Smooth muscle cell (in vitro differentiated cells): ENCODE results near the gene LY6G6F. TPM values are rescaled to one million over a fixed set of nuclear protein-coding genes. Genes with fewer than 3 reads are reported as not detected.
A peak's percentile ranks its signal among the peaks of the same experiment; 100 is the strongest.

ENCODE experiments used
- DNase-seq: peaks from one replicate; lab custom pipeline; 2025; ENCODE audit not compliant: unreplicated experiment; lab: John Stamatoyannopoulos, UW
- H2AFZ ChIP-seq: fragments of 200-600 bp; sonication (generic); 2 replicates; pipeline ENCODE4 v1.6.0; 2016; ENCODE audit warnings: antibody characterized with exemption, low read depth, mild to moderate bottlenecking
- H3F3A ChIP-seq: fragments of 200-600 bp; sonication (generic); 2 replicates; pipeline ENCODE4 v1.6.0; 2017; ENCODE audit warnings: antibody characterized with exemption, low read depth
- H3K27ac ChIP-seq: fragments of 200-600 bp; sonication (generic); 2 replicates; pipeline ENCODE4 v1.5.1; 2016; ENCODE audit warnings: low read depth, mild to moderate bottlenecking
- H3K27me3 ChIP-seq: fragments of 200-600 bp; sonication (generic); 2 replicates; pipeline ENCODE4 v1.6.1; 2016; ENCODE audit warnings: low read depth, mild to moderate bottlenecking
- H3K36me3 ChIP-seq: fragments of 200-600 bp; sonication (generic); 2 replicates; pipeline ENCODE4 v1.5.1; 2016; ENCODE audit warnings: low read depth
- H3K4me1 ChIP-seq: fragments of 200-600 bp; sonication (generic); 2 replicates; pipeline ENCODE4 v1.5.1; 2016; ENCODE audit warnings: low read depth
- H3K4me2 ChIP-seq: fragments of 200-600 bp; sonication (generic); 2 replicates; pipeline ENCODE4 v1.6.0; 2016; ENCODE audit warnings: mild to moderate bottlenecking
- H3K4me3 ChIP-seq: fragments of 200-600 bp; sonication (generic); 2 replicates; pipeline ENCODE4 v1.5.1; 2016; ENCODE audit warnings: mild to moderate bottlenecking
- H3K79me2 ChIP-seq: fragments of 200-600 bp; sonication (generic); 2 replicates; pipeline ENCODE4 v1.6.0; 2016; ENCODE audit warnings: low read depth, mild to moderate bottlenecking
- H3K9ac ChIP-seq: fragments of 200-600 bp; sonication (generic); 2 replicates; pipeline ENCODE4 v1.6.0; 2016; ENCODE audit warnings: low read depth
- H3K9me3 ChIP-seq: fragments of 200-600 bp; sonication (generic); replicated peaks from 2 replicates; pipeline ENCODE4 v1.5.1; 2016; ENCODE audit warnings: low read depth
- H4K20me1 ChIP-seq: fragments of 200-600 bp; sonication (generic); 2 replicates; pipeline ENCODE4 v1.6.0; 2016; ENCODE audit warnings: low read depth
- WGBS: methylation state at CpG from one replicate; pipeline ENCODE4 v1.1.7; 2016; ENCODE audit warnings: low lambda C conversion rate; 5-methylcytosine and 5-hydroxymethylcytosine counted together
- polyA plus RNA-seq: library from polyadenylated mRNA; unstranded; fragments of >200 nt; fragmentation: Nextera tagmentation; extraction: Ambion mirVana; gene quantifications from 2 replicates; pipeline ENCODE4 v1.2.1, GENCODE V29; 2016
- total RNA-seq: library from RNA; depleted of rRNA; stranded (reverse); fragments of >200 nt; gene quantifications from 2 replicates; pipeline ENCODE4 v1.2.3, GENCODE V29; 2014
- TF ChIP-seq, protein P1 (sequence below): fragments of 200-600 bp; sonication (generic); IDR thresholded peaks from 2 replicates; pipeline ENCODE4 v1.5.1; 2017; ENCODE audit warnings: borderline replicate concordance, mild to moderate bottlenecking, antibody characterized with exemption; ENCODE audit not compliant: insufficient read depth, poor library complexity, severe bottlenecking

The LY6G6F gene
- total and polyA plus RNA-seq, 2 experiments from 2014 or later = not detected

- Histone ChIP-seq H3K4me1 (peaks cover 27% of the 10 kb centered on the region), H3K9me3 (no peaks in the 10 kb centered on the region), H3F3A (peaks cover 12% of the 10 kb centered on the region), H3K4me2 (peak overlapping the region; percentile 92), H3K36me3 (no peaks in the 10 kb centered on the region), H4K20me1 (peaks cover 15% of the 10 kb centered on the region), H2AFZ (no peak overlapping the region), H3K4me3 (peak overlapping the region; percentile 74), H3K9ac (peak overlapping the region; percentile 3), H3K79me2 (peaks cover 51% of the 10 kb centered on the region), H3K27me3 (no peaks in the 10 kb centered on the region), H3K27ac (peak overlapping the region; percentile 69)
- TF ChIP-seq, protein P1, sequence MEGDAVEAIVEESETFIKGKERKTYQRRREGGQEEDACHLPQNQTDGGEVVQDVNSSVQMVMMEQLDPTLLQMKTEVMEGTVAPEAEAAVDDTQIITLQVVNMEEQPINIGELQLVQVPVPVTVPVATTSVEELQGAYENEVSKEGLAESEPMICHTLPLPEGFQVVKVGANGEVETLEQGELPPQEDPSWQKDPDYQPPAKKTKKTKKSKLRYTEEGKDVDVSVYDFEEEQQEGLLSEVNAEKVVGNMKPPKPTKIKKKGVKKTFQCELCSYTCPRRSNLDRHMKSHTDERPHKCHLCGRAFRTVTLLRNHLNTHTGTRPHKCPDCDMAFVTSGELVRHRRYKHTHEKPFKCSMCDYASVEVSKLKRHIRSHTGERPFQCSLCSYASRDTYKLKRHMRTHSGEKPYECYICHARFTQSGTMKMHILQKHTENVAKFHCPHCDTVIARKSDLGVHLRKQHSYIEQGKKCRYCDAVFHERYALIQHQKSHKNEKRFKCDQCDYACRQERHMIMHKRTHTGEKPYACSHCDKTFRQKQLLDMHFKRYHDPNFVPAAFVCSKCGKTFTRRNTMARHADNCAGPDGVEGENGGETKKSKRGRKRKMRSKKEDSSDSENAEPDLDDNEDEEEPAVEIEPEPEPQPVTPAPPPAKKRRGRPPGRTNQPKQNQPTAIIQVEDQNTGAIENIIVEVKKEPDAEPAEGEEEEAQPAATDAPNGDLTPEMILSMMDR = no peak
- no peak for DNase-seq
- 89% methylated on average over 12 of the region's 12 CpGs for WGBS
These were observed 45.2 kb upstream of the LY6G6F start for GRCh38 chr6:31661262-31662123.

- H3K36me3 ChIP-seq = no peaks in the 10 kb centered on the region
- peaks cover 12% of the 10 kb centered on the region for H3F3A ChIP-seq
- H3K9ac ChIP-seq = no peak overlapping the region
- no peak overlapping the region for H3K4me3 ChIP-seq
- peaks cover 33% of the 10 kb centered on the region for H3K4me1 ChIP-seq
- peak overlapping the region; percentile 25 for H3K27ac ChIP-seq
- 98% methylated on average over 12 of the region's 12 CpGs for WGBS
- no peak for DNase-seq
- H3K4me2 ChIP-seq = no peak overlapping the region
- no peak overlapping the region for H2AFZ ChIP-seq
- H3K9me3 ChIP-seq = no peaks in the 10 kb centered on the region
- TF ChIP-seq, protein P1 = no peak
- H3K27me3 ChIP-seq = no peaks in the 10 kb centered on the region
- H3K79me2 ChIP-seq = peaks cover 57% of the 10 kb centered on the region
- peaks cover 15% of the 10 kb centered on the region for H4K20me1 ChIP-seq
These were observed 44.4 kb upstream of the LY6G6F start for GRCh38 chr6:31662124-31662723.

DNA sequence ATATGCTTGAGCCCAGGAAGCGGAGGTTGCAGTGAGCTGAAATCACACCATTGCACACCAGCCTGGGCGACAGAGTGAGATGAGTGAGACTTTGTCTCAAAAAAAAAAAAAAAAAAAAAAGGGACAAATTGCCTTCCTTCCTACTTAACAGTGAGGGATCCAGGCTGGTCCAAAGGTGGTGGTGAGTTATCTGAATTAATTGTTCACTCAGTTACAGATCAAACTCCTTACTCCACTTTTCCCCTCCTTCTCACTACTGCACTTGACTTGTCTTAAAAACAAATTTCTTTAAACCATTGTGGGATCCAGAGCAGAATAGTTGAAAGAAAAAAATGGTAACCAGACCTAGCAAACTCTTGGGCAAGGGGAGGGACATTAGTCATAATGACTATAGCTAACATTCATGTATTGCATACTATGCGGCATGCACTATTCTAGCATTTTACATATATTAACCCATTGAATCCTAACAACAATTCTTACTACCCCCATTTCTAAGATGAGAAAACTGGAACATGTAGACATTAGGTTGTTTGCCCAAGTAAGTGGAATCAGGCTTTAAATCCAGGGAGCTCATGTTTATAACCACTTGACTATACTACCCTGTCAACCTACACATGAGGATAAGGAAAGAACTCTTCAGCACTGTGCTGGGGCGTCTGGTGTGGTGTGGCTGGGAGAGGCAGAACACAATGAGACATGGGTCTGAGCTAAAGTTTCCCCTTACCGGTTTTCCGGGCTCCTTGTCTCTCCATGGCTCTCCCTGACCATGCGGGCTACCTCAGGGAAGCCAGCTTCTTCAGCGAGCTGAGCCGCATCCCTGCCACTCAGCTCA lies 43.3 kb upstream of the LY6G6F start:
- Histone ChIP-seq H3K27ac (peak overlapping the region; percentile 89), H3K36me3 (no peaks in the 10 kb centered on the region), H3K4me3 (peak overlapping the region; percentile 99), H3K9me3 (no peaks in the 10 kb centered on the region), H3K4me1 (peaks cover 32% of the 10 kb centered on the region), H4K20me1 (peaks cover 11% of the 10 kb centered on the region), H3K9ac (no peak overlapping the region), H3F3A (peaks cover 12% of the 10 kb centered on the region), H3K4me2 (peak overlapping the region; percentile 93), H3K79me2 (peaks cover 57% of the 10 kb centered on the region), H3K27me3 (no peaks in the 10 kb centered on the region), H2AFZ (no peak overlapping the region)
- TF ChIP-seq, protein P1 = no peak
- WGBS = 86% methylated on average over 7 of the region's 9 CpGs
- DNase-seq = no peak
